Kidney epithelial cell (primary cell): ENCODE measurements around the gene TBL1X. TPM values are rescaled to one million over a fixed set of nuclear protein-coding genes. Genes with fewer than 3 reads are reported as not detected.

Experiments used
- DNase-seq: peaks from one replicate; pipeline ENCODE4 v3.0.0-alpha.2; 2010; ENCODE audit warnings: low read depth
- H3K27me3 ChIP-seq: 2 replicates; pipeline ENCODE4 v1.6.0; 2011; ENCODE audit warnings: low read length; ENCODE audit not compliant: control insufficient read depth, insufficient read depth
- H3K36me3 ChIP-seq: 2 replicates; pipeline ENCODE4 v1.5.1; 2011; ENCODE audit warnings: low read length; ENCODE audit not compliant: control insufficient read depth, insufficient read depth
- H3K4me3 ChIP-seq: 2 replicates; pipeline ENCODE4 v1.5.1; 2011; ENCODE audit warnings: low read depth, mild to moderate bottlenecking, control low read depth, low read length
- CTCF ChIP-seq: IDR thresholded peaks from 2 replicates; pipeline ENCODE4 v1.5.1; 2011; ENCODE audit warnings: mild to moderate bottlenecking, moderate library complexity, low read length, control low read depth, inconsistent platforms; ENCODE audit not compliant: insufficient read depth, poor library complexity, severe bottlenecking
- total RNA-seq: library from RNA; depleted of rRNA; stranded (reverse); fragments of >200 nt; gene quantifications from 2 replicates; pipeline ENCODE4 v1.2.3, GENCODE V29; 2015

TBL1X gene
- total RNA-seq, 1 donor from 2014 or later = 25.9 TPM

- Histone ChIP-seq H3K27me3 (no peaks in the 10 kb centered on the region), H3K4me3 (no peak overlapping the region), H3K36me3 (no peaks in the 10 kb centered on the region)
- no peak for TF ChIP-seq CTCF
- no peak for DNase-seq
Observed at GRCh38 chrX:9576059-9576458, 111.2 kb downstream of the TBL1X start.

DNA sequence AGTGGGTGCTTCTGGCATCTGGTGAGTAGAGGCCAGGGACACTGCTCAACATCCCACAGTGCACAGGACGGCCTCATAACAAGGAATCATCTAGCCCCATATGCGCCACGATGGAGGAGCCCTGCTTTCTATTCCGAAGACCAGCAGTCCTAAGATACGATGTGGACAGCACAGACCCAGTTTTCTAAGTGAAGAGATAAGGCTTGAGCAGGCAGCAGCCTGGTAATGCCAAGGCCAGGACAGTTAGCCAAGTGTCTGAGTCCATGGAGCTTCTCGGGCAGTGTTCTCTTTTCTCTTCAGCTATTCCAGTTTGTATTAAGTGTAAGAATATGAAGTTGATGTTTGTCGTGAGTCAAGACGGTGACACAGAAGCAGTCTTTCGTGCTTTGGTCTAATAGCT is 112.7 kb downstream of the TBL1X start:
- H3K27me3 ChIP-seq = no peaks in the 10 kb centered on the region
- no peak for TF ChIP-seq CTCF
- H3K36me3 ChIP-seq = no peaks in the 10 kb centered on the region
- no peak overlapping the region for H3K4me3 ChIP-seq
- DNase-seq = no peak

GRCh38 chrX:9578083-9578779 is 113.4 kb downstream of the TBL1X start:
- Histone ChIP-seq H3K36me3 (no peaks in the 10 kb centered on the region), H3K27me3 (no peaks in the 10 kb centered on the region), H3K4me3 (no peak overlapping the region)
- no peak for TF ChIP-seq CTCF
- DNase-seq = no peak

DNA sequence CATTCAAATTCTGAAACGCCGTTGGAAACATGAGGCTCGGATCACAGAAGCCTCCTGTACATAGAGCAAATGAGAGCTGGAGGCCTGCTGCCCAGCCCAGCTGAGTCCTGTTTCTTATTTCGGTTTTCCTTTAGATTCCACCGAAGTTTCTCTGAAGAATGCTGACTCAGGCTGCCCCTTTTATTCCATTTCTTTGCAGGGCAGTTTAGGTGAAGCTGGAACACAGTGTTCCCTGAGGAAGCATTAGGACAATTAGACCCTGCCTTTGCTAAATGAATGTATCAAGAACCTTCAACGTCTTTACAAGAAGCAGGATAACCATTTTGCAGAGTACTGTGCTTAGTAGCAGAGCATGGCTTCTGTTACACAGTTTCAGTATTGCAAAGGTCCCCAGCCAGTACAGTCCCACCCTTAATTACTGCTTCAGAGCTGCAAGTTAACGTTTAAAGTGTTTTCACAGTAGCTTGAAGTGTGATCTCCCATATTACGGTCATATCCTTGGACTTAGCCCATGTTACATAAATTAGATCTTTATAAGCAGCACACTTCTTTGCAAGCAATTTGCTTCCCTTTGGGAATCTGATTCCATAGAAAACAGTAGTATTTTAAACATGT is 117.0 kb downstream of the TBL1X start:
- Histone ChIP-seq H3K4me3 (no peak overlapping the region), H3K36me3 (no peaks in the 10 kb centered on the region), H3K27me3 (no peaks in the 10 kb centered on the region)
- no peak for DNase-seq
- TF ChIP-seq CTCF = no peak

DNA sequence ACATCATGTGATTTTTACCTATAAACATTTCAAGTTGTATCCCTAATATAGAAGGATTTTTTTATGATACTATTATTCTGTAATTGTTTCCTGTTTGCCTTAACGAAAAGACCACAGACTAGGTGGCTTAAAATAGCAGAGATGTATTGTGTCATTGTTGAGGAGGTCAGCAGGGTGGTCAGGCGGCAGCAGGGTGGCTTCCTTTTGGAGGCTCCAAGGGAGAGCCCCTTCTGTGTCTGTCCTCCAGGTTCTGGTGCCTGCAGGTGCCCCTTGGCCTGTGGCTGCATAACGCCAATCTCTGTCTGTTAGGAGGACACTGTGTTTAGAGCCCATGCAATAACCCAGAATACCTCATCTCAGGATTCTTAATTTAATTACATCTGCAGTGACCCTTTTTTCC is 118.1 kb downstream of the TBL1X start:
- Histone ChIP-seq H3K27me3 (no peaks in the 10 kb centered on the region), H3K36me3 (no peaks in the 10 kb centered on the region), H3K4me3 (no peak overlapping the region)
- TF ChIP-seq CTCF = no peak
- no peak for DNase-seq

DNA sequence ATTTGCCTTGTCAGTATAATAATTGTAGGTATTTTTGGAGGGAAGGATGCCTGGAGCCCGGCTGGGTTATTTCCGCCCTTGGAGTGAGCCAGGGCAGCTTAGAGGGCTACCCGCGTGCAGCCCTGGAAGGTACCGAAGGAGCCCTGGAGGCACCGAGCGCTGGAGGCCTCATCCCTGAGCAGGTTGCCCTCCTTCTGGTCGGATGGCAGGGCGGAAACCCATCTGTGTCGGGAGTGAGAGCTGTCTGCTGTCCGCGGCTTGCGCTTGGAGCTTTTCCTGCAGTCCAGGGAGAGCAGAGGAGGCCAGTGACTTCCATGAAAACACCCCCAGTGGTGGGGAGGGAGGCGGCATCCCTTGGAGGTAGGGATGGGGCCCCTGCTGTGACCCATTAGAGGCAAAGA is 122.1 kb downstream of the TBL1X start:
- Histone ChIP-seq H3K27me3 (no peaks in the 10 kb centered on the region), H3K4me3 (no peak overlapping the region), H3K36me3 (no peaks in the 10 kb centered on the region)
- DNase-seq = no peak
- no peak for TF ChIP-seq CTCF
